Activated T-helper 2 cell treated with anti-CD3 and anti-CD28 coated beads, Interferon-gamma antibody, Interleukin-2, Interleukin-4, amounts not matched to agents 10 μg/mL and 5 μg/mL and 100 μg/mL, durations not matched to agents 14 hours and 24 hours and 36 hours (primary cell): ENCODE data around the gene GTF2H4. TPM values are rescaled to one million over a fixed set of nuclear protein-coding genes. Genes with fewer than 3 reads are reported as not detected.

ENCODE experiments used
- total RNA-seq: library from RNA; stranded (reverse); gene quantifications from 2 replicates; pipeline ENCODE4 v1.2.3, GENCODE V29; 2022

The GTF2H4 gene
- total RNA-seq, 1 donor from 2014 or later: 58.3 TPM

Other genes starting within 250 kb of the GTF2H4 start
- gene DHX16, start 235.2 kb upstream of the GTF2H4 start, total RNA-seq: 48.4 and 48.5 TPM in 2 replicates
- gene PPP1R18, start 221.6 kb upstream of the GTF2H4 start, total RNA-seq: 137 and 144 TPM in 2 replicates
- 23.1 and 24.2 TPM in 2 replicates for gene NRM, start 217.2 kb upstream of the GTF2H4 start, total RNA-seq
- 88.3 and 96.6 TPM in 2 replicates for gene MDC1, start 190.9 kb upstream of the GTF2H4 start, total RNA-seq
- 1,115 and 1,128 TPM in 2 replicates for gene TUBB, start 187.9 kb upstream of the GTF2H4 start, total RNA-seq
- gene FLOT1, start 165.5 kb upstream of the GTF2H4 start, total RNA-seq: 201 and 214 TPM in 2 replicates
- 185 and 190 TPM in 2 replicates for gene IER3, start 163.7 kb upstream of the GTF2H4 start, total RNA-seq
- gene DDR1, start 23.7 kb upstream of the GTF2H4 start, total RNA-seq: 11.3 and 13.7 TPM in 2 replicates
- gene VARS2, start 6.0 kb downstream of the GTF2H4 start, total RNA-seq: 67.0 and 75.0 TPM in 2 replicates
- gene SFTA2, start 24.0 kb downstream of the GTF2H4 start, total RNA-seq: not detected in 2 replicates
- gene MUCL3, start 32.8 kb downstream of the GTF2H4 start, total RNA-seq: not detected in 2 replicates
- gene MUC21, start 75.5 kb downstream of the GTF2H4 start, total RNA-seq: not detected in 2 replicates
- gene MUC22, start 102.3 kb downstream of the GTF2H4 start, total RNA-seq: not detected in 2 replicates
- not detected in 2 replicates for gene C6orf15, start 204.4 kb downstream of the GTF2H4 start, total RNA-seq
- not detected in 2 replicates for gene PSORS1C1, start 206.6 kb downstream of the GTF2H4 start, total RNA-seq
- not detected in 2 replicates for gene CDSN, start 212.2 kb downstream of the GTF2H4 start, total RNA-seq
- not detected in 2 replicates for gene PSORS1C2, start 230.9 kb downstream of the GTF2H4 start, total RNA-seq
- 50.5 and 53.1 TPM in 2 replicates for gene CCHCR1, start 249.6 kb downstream of the GTF2H4 start, total RNA-seq